Liver (tissue), 9 donors: ENCODE results near the gene PTPN22. TPM values are rescaled to one million over a fixed set of nuclear protein-coding genes. Genes with fewer than 3 reads are reported as not detected.

Source experiments
- DNase-seq: peaks from one replicate; pipeline ENCODE4 v3.0.0-alpha.2; 2017; ENCODE audit warnings: low spot score
- H3K27ac ChIP-seq, 2 donors: one replicate each; pipeline ENCODE4 v1.7.0; 2013; ENCODE audit warnings: inconsistent platforms in 2 of 2, low read length in 2 of 2, control low read depth in 1 of 2, low read depth in 1 of 2, mild to moderate bottlenecking in 1 of 2
- H3K27me3 ChIP-seq, 4 donors: one replicate each; pipeline versions ENCODE4 v1.6.1 to v1.7.0; 2013; ENCODE audit warnings: low read length in 3 of 4, inconsistent platforms in 1 of 4, mild to moderate bottlenecking in 1 of 4, moderate library complexity in 1 of 4; ENCODE audit not compliant: control insufficient read depth in 4 of 4, insufficient read depth in 4 of 4
- H3K36me3 ChIP-seq, 4 donors: one replicate each; pipeline versions ENCODE4 v1.6.1 to v1.7.0; 2013; ENCODE audit warnings: low read length in 3 of 4, mild to moderate bottlenecking in 3 of 4, low read depth in 1 of 4, moderate library complexity in 1 of 4; ENCODE audit not compliant: control insufficient read depth in 4 of 4, insufficient read depth in 3 of 4
- H3K4me1 ChIP-seq, 4 donors: one replicate each; pipeline versions ENCODE4 v1.6.1 to v1.7.0; 2013; ENCODE audit warnings: low read length in 3 of 4, mild to moderate bottlenecking in 3 of 4, moderate library complexity in 1 of 4; ENCODE audit not compliant: control insufficient read depth in 4 of 4, insufficient read depth in 4 of 4
- H3K4me3 ChIP-seq, 3 donors: one replicate each; pipeline versions ENCODE4 v1.6.1 to v1.7.0; 2013; ENCODE audit warnings: low read length in 3 of 3, control low read depth in 1 of 3, low read depth in 1 of 3, mild to moderate bottlenecking in 1 of 3
- H3K9ac ChIP-seq, 2 donors: one replicate each; pipeline ENCODE4 v1.7.0; 2013; ENCODE audit warnings: low read length in 2 of 2, mild to moderate bottlenecking in 2 of 2, moderate library complexity in 2 of 2, control low read depth in 1 of 2, low read depth in 1 of 2
- H3K9me3 ChIP-seq, 4 donors: one replicate each; pipeline versions ENCODE4 v1.6.1 to v1.7.0; 2013; ENCODE audit warnings: low read length in 3 of 4; ENCODE audit not compliant: control insufficient read depth in 4 of 4
- ATF3 ChIP-seq: IDR thresholded peaks from 2 replicates; pipeline ENCODE4 v1.6.1; 2016; ENCODE audit warnings: antibody characterized with exemption
- EGR1 ChIP-seq, 2 donors: IDR thresholded peaks; 2 replicates each; pipeline ENCODE4 v1.6.1; 2016 to 2018; ENCODE audit warnings: antibody characterized with exemption in 2 of 2, low read depth in 2 of 2
- FOXA1 ChIP-seq: IDR thresholded peaks from 2 replicates; pipeline ENCODE4 v1.6.1; 2016; ENCODE audit warnings: antibody characterized with exemption
- FOXA2 ChIP-seq: IDR thresholded peaks from 2 replicates; pipeline ENCODE4 v1.6.1; 2016; ENCODE audit warnings: antibody characterized with exemption
- HNF4A ChIP-seq, 2 donors: conservative IDR thresholded peaks; 2 replicates each; pipeline ENCODE4 v1.6.1; 2016; ENCODE audit warnings: antibody characterized with exemption in 2 of 2, mild to moderate bottlenecking in 2 of 2
- HNF4G ChIP-seq: IDR thresholded peaks from 2 replicates; pipeline ENCODE4 v1.6.1; 2016; ENCODE audit warnings: antibody characterized with exemption
- JUND ChIP-seq, 2 donors: IDR thresholded peaks; 2 replicates each; pipeline ENCODE4 v1.6.1; 2016; ENCODE audit warnings: antibody characterized with exemption in 2 of 2
- NR2F2 ChIP-seq: IDR thresholded peaks from 2 replicates; pipeline ENCODE4 v1.6.1; 2016; ENCODE audit warnings: antibody characterized with exemption
- RXRA ChIP-seq, 2 donors: IDR thresholded peaks; 2 replicates each; pipeline ENCODE4 v1.6.1; 2017 to 2018; ENCODE audit warnings: antibody characterized with exemption in 2 of 2, mild to moderate bottlenecking in 1 of 2
- SP1 ChIP-seq: IDR thresholded peaks from 2 replicates; pipeline ENCODE4 v1.6.1; 2018; ENCODE audit warnings: antibody characterized with exemption, mild to moderate bottlenecking
- YY1 ChIP-seq: IDR thresholded peaks from 2 replicates; pipeline ENCODE4 v1.6.1; 2016; ENCODE audit warnings: antibody characterized with exemption, mild to moderate bottlenecking
- ZBTB33 ChIP-seq: IDR thresholded peaks from 2 replicates; pipeline ENCODE4 v1.6.1; 2016; ENCODE audit warnings: antibody characterized with exemption
- WGBS: extraction: QIAGEN DNeasy Blood & Tissue Kit; methylation state at CpG from one replicate; pipeline ENCODE4 v1.1.7; 2013; 5-methylcytosine and 5-hydroxymethylcytosine counted together
- polyA plus RNA-seq, 2 donors: library from polyadenylated mRNA; stranded (reverse) in 1 of 2; unstranded in 1 of 2; fragments of 200-250 nt in 1 of 2; fragments of >200 nt in 1 of 2; fragmentation: Nextera tagmentation in 1 of 2; extraction: Ambion mirVana in 1 of 2; gene quantifications; one replicate each; pipeline versions ENCODE4 v1.2.1 to v1.2.3, GENCODE V29; 2013 to 2015
- total RNA-seq, 2 donors: library from RNA; depleted of rRNA; stranded (reverse); fragments of >200 nt; gene quantifications; one replicate each; pipeline ENCODE4 v1.2.3, GENCODE V29; 2014
- TF ChIP-seq, protein P1 (sequence below): fragments of 150-350 bp; IDR thresholded peaks from 2 replicates; pipeline ENCODE4 v1.5.1; 2017; ENCODE audit warnings: improper control_type of control experiment, low read depth, low read length; ENCODE audit not compliant: missing input control
- TF ChIP-seq, protein P2 (sequence below): IDR thresholded peaks from 2 replicates; pipeline ENCODE4 v1.6.1; 2016; ENCODE audit warnings: antibody characterized with exemption
- donor health status: healthy.
- donor health status: healthy.
- donor health status: healthy.
- donor health status: healthy.
- donor health status: healthy.

Gene PTPN22
- total and polyA plus RNA-seq, 4 donors: 0.24 to 1.9 (median 1.0) TPM

DNA sequence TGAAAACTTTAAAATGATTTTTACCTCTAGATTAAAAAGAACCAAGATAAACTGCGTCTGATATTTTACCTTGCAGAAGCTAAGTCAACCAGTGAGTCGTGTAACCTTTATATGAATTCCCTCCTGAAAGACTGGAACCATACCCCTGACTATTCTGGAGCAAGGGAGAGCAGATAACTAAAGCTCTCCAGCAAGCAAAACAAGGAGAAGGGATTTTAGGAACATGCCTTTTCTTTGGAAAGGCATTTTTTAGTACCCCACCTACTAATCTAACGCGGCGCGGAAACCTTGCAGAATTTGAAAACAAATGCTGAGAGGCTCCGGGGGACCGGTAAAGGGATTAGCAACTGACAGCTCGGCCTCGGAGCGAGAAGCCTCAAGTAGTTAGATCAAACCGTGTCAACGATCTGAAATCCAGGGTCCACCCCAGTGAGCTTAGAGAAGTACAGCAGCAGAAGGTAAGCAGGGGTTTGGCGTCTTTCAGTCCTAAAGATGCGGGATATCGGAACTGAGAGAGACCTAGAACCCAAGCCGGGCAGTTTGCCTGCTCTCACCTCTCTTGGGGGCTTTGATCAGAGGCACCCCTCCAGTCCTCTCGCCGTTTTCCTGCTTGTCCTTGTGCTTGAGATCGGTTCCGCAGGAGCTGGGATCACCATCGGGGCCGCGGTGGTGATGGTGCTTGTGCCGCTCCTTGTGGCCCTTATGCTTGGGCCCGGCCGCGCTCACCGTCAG lies 60.2 kb downstream of the PTPN22 start:
- Histone ChIP-seq H3K27ac (peak overlapping the region; percentile 91 to 97), H3K4me3 (peak overlapping the region; percentile 81 to 94 (median 90)), H3K4me1 (peaks cover 3 to 23% (median 14%) of the 10 kb centered on the region in 4 donors), H3K9ac (peak overlapping the region; percentile 51 to 96), H3K27me3 (no peaks in the 10 kb centered on the region), H3K36me3 (no peaks in the 10 kb centered on the region), H3K9me3 (no peaks in the 10 kb centered on the region)
- TF ChIP-seq, protein P1, sequence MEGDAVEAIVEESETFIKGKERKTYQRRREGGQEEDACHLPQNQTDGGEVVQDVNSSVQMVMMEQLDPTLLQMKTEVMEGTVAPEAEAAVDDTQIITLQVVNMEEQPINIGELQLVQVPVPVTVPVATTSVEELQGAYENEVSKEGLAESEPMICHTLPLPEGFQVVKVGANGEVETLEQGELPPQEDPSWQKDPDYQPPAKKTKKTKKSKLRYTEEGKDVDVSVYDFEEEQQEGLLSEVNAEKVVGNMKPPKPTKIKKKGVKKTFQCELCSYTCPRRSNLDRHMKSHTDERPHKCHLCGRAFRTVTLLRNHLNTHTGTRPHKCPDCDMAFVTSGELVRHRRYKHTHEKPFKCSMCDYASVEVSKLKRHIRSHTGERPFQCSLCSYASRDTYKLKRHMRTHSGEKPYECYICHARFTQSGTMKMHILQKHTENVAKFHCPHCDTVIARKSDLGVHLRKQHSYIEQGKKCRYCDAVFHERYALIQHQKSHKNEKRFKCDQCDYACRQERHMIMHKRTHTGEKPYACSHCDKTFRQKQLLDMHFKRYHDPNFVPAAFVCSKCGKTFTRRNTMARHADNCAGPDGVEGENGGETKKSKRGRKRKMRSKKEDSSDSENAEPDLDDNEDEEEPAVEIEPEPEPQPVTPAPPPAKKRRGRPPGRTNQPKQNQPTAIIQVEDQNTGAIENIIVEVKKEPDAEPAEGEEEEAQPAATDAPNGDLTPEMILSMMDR: no peak
- no peak for TF ChIP-seq RXRA (IDR thresholded peaks at IDR 0.05)
- peak; percentile 70 for DNase-seq
- WGBS: under 1% methylated on average over 29 of the region's 29 CpGs

DNA sequence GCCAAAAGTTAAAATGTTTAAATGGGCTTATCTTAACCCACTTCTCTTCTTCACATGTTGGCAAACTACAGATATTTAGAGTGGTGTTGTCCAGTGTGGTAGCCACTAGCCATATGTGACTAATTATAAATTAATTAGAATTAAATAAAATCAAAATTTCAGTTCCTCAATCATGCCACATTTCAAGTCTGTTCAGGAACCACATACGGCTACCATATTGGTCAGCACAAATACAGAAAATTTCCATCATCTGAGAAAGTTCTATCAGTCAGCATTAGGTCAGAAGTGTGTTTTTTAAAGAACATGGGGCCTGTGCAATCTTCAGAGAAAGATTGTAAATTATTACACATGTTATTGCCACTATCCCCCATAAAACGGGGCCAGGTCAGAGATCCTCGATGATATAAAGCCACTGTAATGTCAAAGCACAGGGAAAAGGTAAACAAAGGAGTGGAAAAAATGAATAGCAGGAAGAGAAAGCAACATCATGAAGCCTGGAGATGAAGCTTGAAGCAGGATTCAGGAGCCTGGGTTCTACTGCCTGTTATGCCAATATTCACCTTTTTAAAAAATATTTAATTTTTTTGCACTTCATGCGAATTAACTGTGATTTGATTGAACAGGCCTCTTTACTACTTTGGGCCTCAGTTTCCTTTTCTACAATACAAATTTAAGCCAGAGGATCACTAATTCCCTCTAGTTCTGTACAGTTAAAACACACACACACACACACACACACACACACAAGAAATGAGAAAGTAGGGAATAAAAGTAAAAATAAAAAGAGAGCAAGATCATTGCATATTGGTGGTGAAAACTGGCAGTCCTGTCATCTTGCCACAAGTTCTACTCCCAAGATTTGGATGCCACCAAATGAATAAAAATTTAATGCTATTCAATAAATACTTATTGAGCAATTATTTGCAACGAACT lies 61.6 kb downstream of the PTPN22 start:
- DNase-seq: no peak
- Histone ChIP-seq H3K36me3 (no peaks in the 10 kb centered on the region), H3K4me1 (peaks cover 3 to 23% (median 14%) of the 10 kb centered on the region in 4 donors), H3K9ac (no peak overlapping the region), H3K27ac (peak overlapping the region; percentile 20 to 42), H3K4me3 (peak overlapping the region in 1 of 3 donors; percentile 90), H3K9me3 (no peaks in the 10 kb centered on the region), H3K27me3 (no peaks in the 10 kb centered on the region)
- TF ChIP-seq, protein P2, sequence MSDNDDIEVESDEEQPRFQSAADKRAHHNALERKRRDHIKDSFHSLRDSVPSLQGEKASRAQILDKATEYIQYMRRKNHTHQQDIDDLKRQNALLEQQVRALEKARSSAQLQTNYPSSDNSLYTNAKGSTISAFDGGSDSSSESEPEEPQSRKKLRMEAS: no peak
- TF ChIP-seq FOXA2: peak; percentile 35
- TF ChIP-seq EGR1 (IDR thresholded peaks at IDR 0.05; ENCODE audit: low read depth in 2 of 2): peak in 1 of 2 donors; percentile 66
- TF ChIP-seq JUND (IDR thresholded peaks at IDR 0.05): peak in 1 of 2 donors; percentile 79
- WGBS: 41% methylated on average over 5 of the region's 5 CpGs

DNA sequence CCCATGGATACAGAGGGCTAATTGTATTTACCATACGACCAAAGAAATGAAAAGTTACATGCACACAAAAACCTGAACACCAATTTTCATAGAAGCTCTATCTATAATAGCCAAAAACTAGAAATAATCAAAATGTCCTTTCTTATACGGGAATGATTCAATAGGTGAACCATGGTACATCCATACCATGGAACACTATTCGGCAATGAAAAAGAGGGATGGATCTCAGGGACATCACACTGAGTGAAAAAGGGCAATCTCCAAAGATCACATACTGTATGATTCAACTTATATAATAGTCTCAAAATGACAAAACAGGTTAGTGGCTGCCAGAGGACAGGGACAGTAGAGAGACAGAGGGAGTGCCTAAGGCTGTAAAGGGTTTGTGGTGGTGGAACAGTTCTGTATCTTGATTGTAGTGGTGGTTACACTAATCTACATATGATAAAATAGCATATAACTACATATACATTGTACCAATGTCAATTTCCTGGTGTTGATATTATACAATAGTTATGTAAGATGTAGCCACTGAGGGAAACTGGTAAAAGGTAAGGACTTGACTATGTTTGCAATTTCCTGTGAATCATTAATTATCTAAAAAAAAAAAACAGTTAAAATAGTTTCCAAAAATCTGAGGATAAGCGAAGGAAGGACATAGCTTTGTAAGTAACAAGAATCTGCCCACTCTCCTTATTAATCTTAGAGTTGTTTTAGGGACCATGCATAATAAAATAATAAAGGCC lies 62.9 kb downstream of the PTPN22 start:
- no peak overlapping the region for H3K9ac ChIP-seq
- WGBS: 81% methylated on average over 4 of the region's 4 CpGs
- peak overlapping the region in 1 of 2 donors; percentile 6 for H3K27ac ChIP-seq
- H3K4me3 ChIP-seq: no peak overlapping the region
- H3K9me3 ChIP-seq: no peaks in the 10 kb centered on the region
- no peak for DNase-seq
- H3K36me3 ChIP-seq: no peaks in the 10 kb centered on the region
- no peaks in the 10 kb centered on the region for H3K27me3 ChIP-seq
- peaks cover 3 to 33% (median 18%) of the 10 kb centered on the region in 4 donors for H3K4me1 ChIP-seq
- TF ChIP-seq HNF4G (no peak), RXRA (IDR thresholded peaks at IDR 0.05) (no peak), SP1 (no peak), HNF4A (conservative IDR thresholded peaks at IDR 0.05) (no peak), YY1 (no peak), NR2F2 (no peak), FOXA1 (no peak), ZBTB33 (no peak), JUND (IDR thresholded peaks at IDR 0.05) (no peak), ATF3 (no peak), EGR1 (IDR thresholded peaks at IDR 0.05; ENCODE audit: low read depth in 2 of 2) (no peak), FOXA2 (no peak)
- TF ChIP-seq, protein P2: no peak
